Activated T-helper 17 cell treated with anti-CD3 and anti-CD28 coated beads, Interleukin-2, amount 50 U/mL, for 72 hours (primary cell): ENCODE measurements around the gene UBXN7. TPM values are rescaled to one million over a fixed set of nuclear protein-coding genes. Genes with fewer than 3 reads are reported as not detected.

ENCODE experiments used
- total RNA-seq, 2 donors: library from RNA; stranded (reverse); gene quantifications; one replicate each; pipeline ENCODE4 v1.2.3, GENCODE V29; 2022

UBXN7 gene
- total RNA-seq, 2 donors from 2014 or later: 49.1 to 99.2 TPM

Other genes with a start within 250 kb of the UBXN7 start
- not detected for gene ZDHHC19, start 221.0 kb downstream of the UBXN7 start, total RNA-seq
- gene SLC51A, start 215.9 kb downstream of the UBXN7 start, total RNA-seq: not detected
- gene PCYT1A, start 144.7 kb downstream of the UBXN7 start, total RNA-seq: 10 to 100 TPM; 50.8 to 62.0 TPM
- gene DYNLT2B, start 114.2 kb downstream of the UBXN7 start, total RNA-seq: 10 to 100 TPM in 1 of 2 donors, 1 to 10 TPM in 1; 9.6 to 11.3 TPM
- gene TM4SF19, start 94.0 kb downstream of the UBXN7 start, total RNA-seq: not detected
- 10 to 100 TPM; 16.6 to 24.7 TPM for gene RNF168, start 71.3 kb upstream of the UBXN7 start, total RNA-seq
- not detected for gene SMCO1, start 82.9 kb upstream of the UBXN7 start, total RNA-seq
- gene WDR53, start 136.1 kb upstream of the UBXN7 start, total RNA-seq: 10 to 100 TPM; 11.3 to 18.5 TPM
- 10 to 100 TPM; 13.0 to 22.0 TPM for gene FBXO45, start 136.2 kb upstream of the UBXN7 start, total RNA-seq
- 10 to 100 TPM; 26.5 to 42.3 TPM for gene NRROS, start 207.3 kb upstream of the UBXN7 start, total RNA-seq